Endothelial cell (in vitro differentiated cells): Measurements from ENCODE around the gene ZNF777. TPM values are rescaled to one million over a fixed set of nuclear protein-coding genes. Genes with fewer than 3 reads are reported as not detected.

Experiments
- DNase-seq: peaks from one replicate; pipeline ENCODE4 v3.0.0; 2021; ENCODE audit warnings: low spot score
- H3K27ac Mint-ChIP-seq: one replicate; pipeline ENCODE4 v1.8.0; 2021; ENCODE audit warnings: mixed read lengths, inconsistent platforms; ENCODE audit not compliant: unreplicated experiment
- H3K27me3 Mint-ChIP-seq: one replicate; pipeline ENCODE4 v1.8.0; 2021; ENCODE audit warnings: mild to moderate bottlenecking, moderate library complexity, mixed read lengths, inconsistent platforms; ENCODE audit not compliant: unreplicated experiment
- H3K36me3 Mint-ChIP-seq: one replicate; pipeline ENCODE4 v1.8.0; 2021; ENCODE audit warnings: mild to moderate bottlenecking, low read depth, mixed read lengths, inconsistent platforms; ENCODE audit not compliant: unreplicated experiment
- H3K4me1 Mint-ChIP-seq: one replicate; pipeline ENCODE4 v1.8.0; 2021; ENCODE audit warnings: mild to moderate bottlenecking, mixed read lengths, inconsistent platforms; ENCODE audit not compliant: unreplicated experiment
- H3K4me3 Mint-ChIP-seq: one replicate; pipeline ENCODE4 v1.8.0; 2021; ENCODE audit warnings: mild to moderate bottlenecking, mixed read lengths, inconsistent platforms; ENCODE audit not compliant: unreplicated experiment
- H3K9me3 Mint-ChIP-seq: one replicate; pipeline ENCODE4 v1.8.0; 2021; ENCODE audit warnings: mixed read lengths, inconsistent platforms; ENCODE audit not compliant: unreplicated experiment
- total RNA-seq: library from RNA; stranded (reverse); fragmentation: NEBNext Ultra II Directional; extraction: Animal tissue kit (Norgen Biotek cat#: 25700); gene quantifications from one replicate; pipeline ENCODE4 v1.2.1, GENCODE V29; 2021; ENCODE audit not compliant: unreplicated experiment
- TF ChIP-seq, protein P1 (sequence below): fragments of 200-600 bp; sonication (generic); IDR thresholded peaks from one replicate; pipeline ENCODE4 v1.5.0; 2021; ENCODE audit warnings: antibody characterized with exemption; ENCODE audit not compliant: unreplicated experiment

Gene ZNF777
- total RNA-seq, 1 donor from 2014 or later: 13.9 TPM

DNA sequence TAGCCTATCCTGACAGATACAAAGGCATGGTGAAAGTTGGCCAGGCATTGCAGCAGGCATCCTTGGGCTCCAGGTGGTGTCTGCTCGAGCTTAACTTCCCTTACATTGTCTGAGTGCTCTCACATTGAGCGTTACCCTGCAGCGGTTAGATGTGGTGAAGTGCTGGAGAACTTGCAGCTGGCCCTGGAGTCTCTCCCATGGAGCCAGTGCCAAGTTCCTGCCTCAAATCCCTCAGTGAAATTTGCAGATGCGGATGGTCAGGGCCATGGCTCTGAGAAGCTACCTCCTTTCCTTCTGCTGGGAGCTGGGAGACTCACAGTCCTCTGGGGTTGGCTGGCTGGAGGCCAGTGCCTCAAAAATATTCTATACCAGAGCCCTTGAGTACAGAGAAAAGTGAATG lies 40.0 kb upstream of the ZNF777 start:
- peaks cover 12% of the 10 kb centered on the region for H3K27me3 Mint-ChIP-seq
- H3K36me3 Mint-ChIP-seq: no peaks in the 10 kb centered on the region
- H3K4me3 Mint-ChIP-seq: no peak overlapping the region
- DNase-seq: no peak
- no peaks in the 10 kb centered on the region for H3K9me3 Mint-ChIP-seq
- TF ChIP-seq, protein P1, sequence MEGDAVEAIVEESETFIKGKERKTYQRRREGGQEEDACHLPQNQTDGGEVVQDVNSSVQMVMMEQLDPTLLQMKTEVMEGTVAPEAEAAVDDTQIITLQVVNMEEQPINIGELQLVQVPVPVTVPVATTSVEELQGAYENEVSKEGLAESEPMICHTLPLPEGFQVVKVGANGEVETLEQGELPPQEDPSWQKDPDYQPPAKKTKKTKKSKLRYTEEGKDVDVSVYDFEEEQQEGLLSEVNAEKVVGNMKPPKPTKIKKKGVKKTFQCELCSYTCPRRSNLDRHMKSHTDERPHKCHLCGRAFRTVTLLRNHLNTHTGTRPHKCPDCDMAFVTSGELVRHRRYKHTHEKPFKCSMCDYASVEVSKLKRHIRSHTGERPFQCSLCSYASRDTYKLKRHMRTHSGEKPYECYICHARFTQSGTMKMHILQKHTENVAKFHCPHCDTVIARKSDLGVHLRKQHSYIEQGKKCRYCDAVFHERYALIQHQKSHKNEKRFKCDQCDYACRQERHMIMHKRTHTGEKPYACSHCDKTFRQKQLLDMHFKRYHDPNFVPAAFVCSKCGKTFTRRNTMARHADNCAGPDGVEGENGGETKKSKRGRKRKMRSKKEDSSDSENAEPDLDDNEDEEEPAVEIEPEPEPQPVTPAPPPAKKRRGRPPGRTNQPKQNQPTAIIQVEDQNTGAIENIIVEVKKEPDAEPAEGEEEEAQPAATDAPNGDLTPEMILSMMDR: no peak
- no peak overlapping the region for H3K27ac Mint-ChIP-seq
- H3K4me1 Mint-ChIP-seq: peaks cover 10% of the 10 kb centered on the region

DNA sequence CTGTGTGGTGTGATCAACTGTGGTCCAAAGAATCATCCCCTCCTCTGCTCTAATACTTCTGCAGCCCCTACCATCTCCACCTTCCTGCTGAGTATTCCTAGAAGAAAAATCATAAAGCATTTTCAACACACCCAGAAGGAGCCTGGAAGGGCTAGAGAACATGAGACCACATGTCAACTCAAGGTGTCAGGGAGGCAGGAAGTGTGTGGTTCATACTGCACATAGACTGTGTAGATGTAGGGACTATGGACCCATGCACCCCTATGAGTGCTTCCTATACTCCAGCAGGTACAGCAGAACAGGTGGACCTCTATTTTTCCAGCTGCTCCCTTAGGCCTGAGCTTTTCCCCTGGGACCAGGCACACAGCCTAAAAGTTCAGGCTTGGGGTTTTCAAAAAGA lies 39.3 kb upstream of the ZNF777 start:
- Mint-ChIP-seq H3K4me3 (no peak overlapping the region), H3K36me3 (no peaks in the 10 kb centered on the region), H3K9me3 (no peaks in the 10 kb centered on the region), H3K27me3 (peaks cover 12% of the 10 kb centered on the region), H3K27ac (no peak overlapping the region), H3K4me1 (peaks cover 17% of the 10 kb centered on the region)
- no peak for DNase-seq
- TF ChIP-seq, protein P1: no peak

DNA sequence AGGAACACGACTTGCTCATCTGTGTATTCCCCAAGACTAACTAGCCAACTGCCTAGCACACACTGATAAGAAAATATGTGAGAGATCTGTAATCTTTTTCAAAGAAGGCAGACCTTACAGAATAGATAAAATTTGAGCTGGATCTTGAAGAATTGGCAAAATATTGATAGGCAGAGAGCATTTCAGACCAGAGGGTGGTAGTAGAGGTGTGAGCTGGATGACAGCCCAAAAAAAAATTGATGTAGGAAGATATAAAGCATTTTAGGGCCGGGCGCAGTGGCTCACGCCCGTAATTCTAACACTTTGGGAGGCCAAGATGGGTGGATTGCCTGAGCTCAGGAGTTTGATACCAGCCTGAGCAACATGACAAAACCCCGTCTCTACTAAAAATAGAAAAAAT lies 37.9 kb upstream of the ZNF777 start:
- Mint-ChIP-seq H3K9me3 (no peaks in the 10 kb centered on the region), H3K4me3 (no peak overlapping the region), H3K36me3 (peaks cover 6% of the 10 kb centered on the region), H3K27ac (no peak overlapping the region), H3K4me1 (peaks cover 17% of the 10 kb centered on the region), H3K27me3 (peaks cover 12% of the 10 kb centered on the region)
- TF ChIP-seq, protein P1: no peak
- no peak for DNase-seq

DNA sequence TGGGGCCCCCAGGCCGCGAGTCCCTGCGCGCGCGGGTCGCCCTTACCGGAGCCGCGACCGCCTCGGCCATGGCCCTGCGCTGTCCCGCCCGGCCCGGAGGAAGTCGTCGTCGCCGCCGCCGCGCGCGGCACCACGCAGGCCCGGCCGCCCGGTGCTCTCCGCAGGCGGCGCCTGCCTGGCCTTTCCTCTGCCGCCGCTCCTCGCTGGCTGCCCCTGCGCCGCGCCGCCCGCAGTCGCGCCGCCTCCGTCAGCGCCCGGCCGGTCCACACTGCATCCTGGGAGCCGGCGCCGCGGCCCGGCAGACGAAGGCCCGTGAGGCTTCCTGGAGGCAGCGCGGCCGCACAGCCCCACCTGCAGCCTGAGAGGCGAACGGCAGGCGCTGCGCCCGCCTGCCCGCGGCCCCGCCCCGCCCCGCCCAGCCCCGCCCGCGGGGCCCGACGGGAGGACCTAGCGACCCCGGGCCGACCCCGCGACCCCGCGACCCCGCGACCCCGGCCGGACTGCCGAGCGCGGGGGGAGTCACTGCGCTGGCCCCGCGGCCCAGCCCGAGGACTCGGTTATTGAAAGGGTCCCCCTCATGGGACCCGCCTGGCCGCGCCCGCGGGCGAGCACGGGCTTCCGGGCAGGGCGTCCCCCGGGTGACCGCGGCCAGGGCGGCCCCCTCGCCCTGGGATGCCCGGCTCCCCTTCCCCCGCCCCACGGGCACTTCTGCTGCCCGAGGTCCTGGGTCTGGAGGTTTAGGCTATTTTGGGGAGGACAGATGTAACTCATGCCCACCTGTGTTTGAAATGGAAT lies 36.8 kb upstream of the ZNF777 start, which contains the start of gene ZNF746:
ZNF746 (minus strand) TSS at position 343 of the 795 bp plus-strand sequence; CDS start at position 70, 273 bp downstream.
- peak; percentile 84 for DNase-seq
- peak within 1 kb of the TSS; percentile 87 for H3K27ac Mint-ChIP-seq

More for the DNA sequence above, 36.8 kb upstream of the ZNF777 start, which contains the start of gene ZNF746:
- H3K4me3 Mint-ChIP-seq: peak within 1 kb of the TSS; percentile 97
- peaks cover 17% of the 10 kb centered on the region for H3K4me1 Mint-ChIP-seq
- H3K9me3 Mint-ChIP-seq: no peaks in the 10 kb centered on the region
- peaks cover 10% of the 10 kb centered on the region for H3K27me3 Mint-ChIP-seq
- H3K36me3 Mint-ChIP-seq: peaks cover 17% of the 10 kb centered on the region
- TF ChIP-seq, protein P1: peak; percentile 31
